Measurements from ENCODE around the gene RNF7. TPM values are rescaled to one million over a fixed set of nuclear protein-coding genes. Genes with fewer than 3 reads are reported as not detected.
"Not testable (repeated sequence)": the region's sequence is repeated elsewhere in the genome, so short reads cannot be mapped to it uniquely, and the experiment has no call there.

The RNF7 gene
- total RNA-seq = 100 to 1,000 TPM in 1 of 4 donors, 10 to 100 TPM in 3; 23.7 to 122 (median 58.5) TPM

DNA sequence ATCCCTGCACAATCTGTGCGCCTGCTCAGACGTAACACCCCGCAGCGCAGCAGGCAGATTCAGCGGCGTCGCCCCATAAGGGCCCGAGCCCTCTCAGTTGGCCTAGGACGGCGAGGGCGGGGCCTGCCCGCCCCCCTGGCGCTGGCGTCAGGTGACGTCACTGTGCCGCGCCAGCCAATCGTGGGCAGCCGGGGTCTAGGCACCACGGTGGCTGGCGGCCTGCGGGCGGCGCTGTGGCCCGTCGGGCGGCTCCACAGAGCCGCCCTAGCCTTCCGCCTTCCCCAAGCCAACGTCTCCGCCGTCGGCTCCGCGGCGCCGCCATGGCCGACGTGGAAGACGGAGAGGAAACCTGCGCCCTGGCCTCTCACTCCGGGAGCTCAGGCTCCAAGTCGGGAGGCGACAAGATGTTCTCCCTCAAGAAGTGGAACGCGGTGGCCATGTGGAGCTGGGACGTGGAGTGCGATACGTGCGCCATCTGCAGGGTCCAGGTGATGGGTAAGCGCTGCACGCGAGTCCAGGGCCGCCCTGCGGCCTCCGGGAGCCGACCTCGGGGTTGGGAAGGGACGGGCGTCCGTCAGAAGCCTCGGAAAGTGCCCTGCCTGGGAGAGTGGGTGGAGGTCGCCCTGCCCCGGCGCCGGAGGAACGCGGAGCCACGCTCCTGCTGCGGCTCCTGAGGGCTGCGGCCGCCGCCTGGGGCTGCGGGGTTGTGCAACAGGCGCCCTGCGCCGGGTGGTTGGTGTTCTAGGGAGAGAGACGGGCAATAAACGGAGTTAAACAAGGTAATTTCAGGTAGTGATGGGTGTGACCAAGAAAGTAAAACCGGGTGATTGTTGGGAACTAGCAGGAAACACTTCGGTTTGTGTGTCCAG is at the start of gene RNF7:
Gene RNF7 (plus strand): TSS at position 277 of the 869 bp plus-strand sequence. CDS start 44 bp downstream, at position 321.
- H3K27me3 ChIP-seq = no peaks in the 10 kb centered on the region
- no peaks in the 10 kb centered on the region for H3K36me3 ChIP-seq
- no peaks in the 10 kb centered on the region for H3K9me3 ChIP-seq
- H3K4me3 ChIP-seq = peak within 1 kb of the TSS; percentile 79 to 82 (median 81)
- in situ Hi-C loops (cut with MboI; ENCODE audit: low pct_ligation_motif_present in 1 of 4, low pct_unique_long_range_greater_than_20kb in 1 of 4, low sequenced_read_pairs in 3 of 4) = loop anchor here (25.0 kb wide), 4 partner anchors 124 to 426 kb away; no protein-coding TSS in a partner anchor
- 0% methylated on average over 7 to 75 of the region's 81 CpGs for WGBS, 2 donors (ENCODE audit: low coverage in 1 of 2)
- intact Hi-C loops (cut with DNase I; ENCODE audit: low total_unique reads) = loop anchor here (1.0 kb wide), 1 partner anchor 139 kb away; no protein-coding TSS in a partner anchor
- TF ChIP-seq, protein P1, sequence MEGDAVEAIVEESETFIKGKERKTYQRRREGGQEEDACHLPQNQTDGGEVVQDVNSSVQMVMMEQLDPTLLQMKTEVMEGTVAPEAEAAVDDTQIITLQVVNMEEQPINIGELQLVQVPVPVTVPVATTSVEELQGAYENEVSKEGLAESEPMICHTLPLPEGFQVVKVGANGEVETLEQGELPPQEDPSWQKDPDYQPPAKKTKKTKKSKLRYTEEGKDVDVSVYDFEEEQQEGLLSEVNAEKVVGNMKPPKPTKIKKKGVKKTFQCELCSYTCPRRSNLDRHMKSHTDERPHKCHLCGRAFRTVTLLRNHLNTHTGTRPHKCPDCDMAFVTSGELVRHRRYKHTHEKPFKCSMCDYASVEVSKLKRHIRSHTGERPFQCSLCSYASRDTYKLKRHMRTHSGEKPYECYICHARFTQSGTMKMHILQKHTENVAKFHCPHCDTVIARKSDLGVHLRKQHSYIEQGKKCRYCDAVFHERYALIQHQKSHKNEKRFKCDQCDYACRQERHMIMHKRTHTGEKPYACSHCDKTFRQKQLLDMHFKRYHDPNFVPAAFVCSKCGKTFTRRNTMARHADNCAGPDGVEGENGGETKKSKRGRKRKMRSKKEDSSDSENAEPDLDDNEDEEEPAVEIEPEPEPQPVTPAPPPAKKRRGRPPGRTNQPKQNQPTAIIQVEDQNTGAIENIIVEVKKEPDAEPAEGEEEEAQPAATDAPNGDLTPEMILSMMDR (IDR thresholded peaks at IDR 0.05) = peak; percentile 81 to 98 (median 86)
- TF ChIP-seq POLR2AphosphoS5 (IDR thresholded peaks at IDR 0.05) (peak; percentile 73 to 80 (median 78)), POLR2A (IDR thresholded peaks at IDR 0.05) (peak; percentile 93), EP300 (IDR thresholded peaks at IDR 0.05; ENCODE audit: low read depth) (no peak)
- H3K4me1 ChIP-seq = peaks cover 18 to 41% (median 31%) of the 10 kb centered on the region in 4 donors
- DNase-seq = peak; percentile 97
- peak within 1 kb of the TSS; percentile 95 to 99 (median 97) for H3K27ac ChIP-seq

DNA sequence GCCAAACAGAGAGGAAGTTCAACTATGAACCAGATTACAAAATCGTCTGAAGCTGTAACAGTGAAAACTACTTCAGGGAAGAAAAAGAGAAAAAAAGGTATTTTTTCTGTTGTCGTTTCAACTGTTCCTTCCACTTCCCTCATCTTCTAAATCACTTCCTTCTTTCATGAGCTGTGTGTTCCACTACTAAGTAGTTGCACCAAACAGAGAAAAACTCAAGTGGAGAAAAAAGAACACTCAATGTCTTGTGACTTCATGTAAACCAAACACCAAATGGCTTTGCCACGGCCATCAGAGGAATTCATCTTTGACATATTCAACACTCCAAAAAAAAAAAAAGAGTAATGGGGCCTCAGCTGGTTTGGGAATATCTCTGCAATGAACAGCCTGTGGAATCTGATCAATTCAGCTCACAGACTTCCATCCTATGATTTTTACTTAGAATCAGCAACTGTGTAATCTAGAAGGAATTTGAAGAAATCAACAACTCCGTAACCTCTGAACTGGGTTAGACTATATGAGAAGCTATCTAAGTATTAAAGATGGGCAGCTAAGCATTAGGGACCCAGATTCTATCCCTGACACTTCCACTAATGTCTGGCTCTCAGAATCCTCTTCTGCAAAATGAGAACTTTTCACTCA is 47.5 kb upstream of the RNF7 start:
- no peak for TF ChIP-seq POLR2A (IDR thresholded peaks at IDR 0.05)
- no peak for TF ChIP-seq POLR2AphosphoS5 (IDR thresholded peaks at IDR 0.05)
- TF ChIP-seq, protein P1 (IDR thresholded peaks at IDR 0.05) = no peak
- Histone ChIP-seq H3K36me3 (no peaks in the 10 kb centered on the region), H3K27me3 (no peaks in the 10 kb centered on the region), H3K9me3 (no peaks in the 10 kb centered on the region), H3K27ac (no peak overlapping the region), H3K4me3 (no peak overlapping the region), H3K4me1 (peaks cover 0 to 9% (median 7%) of the 10 kb centered on the region in 4 donors)
- in situ Hi-C loops (cut with MboI; ENCODE audit: low pct_ligation_motif_present in 1 of 4, low pct_unique_long_range_greater_than_20kb in 1 of 4, low sequenced_read_pairs in 3 of 4) (no loop called here), intact Hi-C loops (cut with DNase I; ENCODE audit: low total_unique reads) (no loop called here)
- no peak for DNase-seq
- WGBS, 2 donors (ENCODE audit: low coverage in 1 of 2) = 52 to 54% methylated on average over 3 to 4 of the region's 4 CpGs

DNA sequence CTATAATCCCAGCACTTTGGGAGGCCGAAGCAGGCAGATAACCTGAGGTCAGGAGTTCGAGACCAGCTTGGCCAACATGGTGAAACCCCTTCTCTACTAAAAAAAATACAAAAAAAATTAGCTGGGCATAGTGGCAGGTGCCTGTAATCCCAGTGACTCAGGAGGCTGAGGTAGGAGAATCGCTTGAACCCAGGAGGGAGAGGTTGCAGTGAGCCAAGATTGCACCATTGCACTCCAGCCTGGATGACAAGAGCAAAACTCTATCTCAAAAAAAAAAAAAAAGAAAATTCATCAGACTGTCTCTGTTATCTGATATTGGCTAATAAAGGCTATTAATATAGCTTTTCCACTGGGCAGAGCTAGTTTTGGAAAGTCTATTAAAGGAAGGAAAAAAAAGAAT is 46.6 kb upstream of the RNF7 start:
- intact Hi-C loops (cut with DNase I; ENCODE audit: low total_unique reads); DNase-seq; H3K9me3 ChIP-seq; H3K4me3 ChIP-seq; H3K27me3 ChIP-seq; H3K27ac ChIP-seq; H3K4me1 ChIP-seq; H3K36me3 ChIP-seq; in situ Hi-C loops (cut with MboI; ENCODE audit: low pct_ligation_motif_present in 1 of 4, low pct_unique_long_range_greater_than_20kb in 1 of 4, low sequenced_read_pairs in 3 of 4): not testable (repeated sequence)
- 77 to 87% methylated on average over 3 of the region's 3 CpGs for WGBS, 2 donors (ENCODE audit: low coverage in 1 of 2)

DNA sequence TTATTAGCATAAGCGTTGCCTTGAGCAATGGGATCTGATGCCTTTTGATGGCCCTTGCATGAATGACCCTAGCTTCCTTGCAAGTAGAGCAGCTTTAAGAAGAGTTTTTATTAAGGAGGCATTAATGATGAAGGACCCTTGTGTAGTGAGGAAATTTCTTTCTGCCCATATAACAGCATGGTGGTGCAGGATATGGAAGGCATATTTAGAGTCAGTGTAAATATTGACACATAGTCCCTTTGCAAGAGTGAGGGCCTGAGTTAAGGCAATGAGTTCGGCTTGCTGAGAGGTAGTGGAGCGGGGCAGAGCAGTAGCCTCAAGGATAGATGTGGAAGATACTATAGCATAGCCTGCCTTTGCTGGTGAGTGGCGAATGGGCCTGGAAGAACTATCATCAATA is 45.1 kb upstream of the RNF7 start:
- H3K27ac ChIP-seq; H3K4me3 ChIP-seq; H3K36me3 ChIP-seq; H3K9me3 ChIP-seq; DNase-seq; H3K27me3 ChIP-seq; intact Hi-C loops (cut with DNase I; ENCODE audit: low total_unique reads); in situ Hi-C loops (cut with MboI; ENCODE audit: low pct_ligation_motif_present in 1 of 4, low pct_unique_long_range_greater_than_20kb in 1 of 4, low sequenced_read_pairs in 3 of 4); H3K4me1 ChIP-seq: not testable (repeated sequence)
- WGBS, 2 donors (ENCODE audit: low coverage in 1 of 2) = 90 to 96% methylated on average over 4 of the region's 4 CpGs

DNA sequence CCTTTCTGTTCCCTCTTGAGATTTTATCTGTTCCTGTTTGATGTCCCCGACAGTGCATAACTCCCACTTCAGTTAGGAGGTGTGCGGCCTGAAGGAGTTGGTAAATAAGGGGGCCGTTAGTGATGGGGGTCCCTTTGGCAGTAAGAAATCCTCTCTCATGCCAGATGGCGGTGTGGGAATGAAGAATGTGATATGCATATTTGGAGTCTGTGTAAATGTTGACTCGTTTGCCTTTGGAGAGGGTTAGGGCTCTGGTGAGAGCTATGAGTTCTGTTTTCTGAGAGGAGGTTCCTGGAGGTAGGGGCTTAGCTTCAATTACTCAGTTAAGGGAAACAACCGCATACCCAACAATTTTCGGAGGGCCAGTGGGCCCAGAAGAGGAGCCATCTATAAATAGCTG is 38.8 kb upstream of the RNF7 start:
- intact Hi-C loops (cut with DNase I; ENCODE audit: low total_unique reads) = no loop called here
- in situ Hi-C loops (cut with MboI; ENCODE audit: low pct_ligation_motif_present in 1 of 4, low pct_unique_long_range_greater_than_20kb in 1 of 4, low sequenced_read_pairs in 3 of 4) = no loop called here
- no peak for DNase-seq
- H3K4me1 ChIP-seq = no peaks in the 10 kb centered on the region
- WGBS, 2 donors (ENCODE audit: low coverage in 1 of 2) = 63 to 88% methylated on average over 5 to 7 of the region's 7 CpGs
- H3K4me3 ChIP-seq = no peak overlapping the region
- H3K9me3 ChIP-seq = no peaks in the 10 kb centered on the region
- H3K36me3 ChIP-seq = no peaks in the 10 kb centered on the region
- TF ChIP-seq POLR2A (IDR thresholded peaks at IDR 0.05) (no peak), EP300 (IDR thresholded peaks at IDR 0.05; ENCODE audit: low read depth) (no peak)
- H3K27me3 ChIP-seq = no peaks in the 10 kb centered on the region
- H3K27ac ChIP-seq = no peak overlapping the region

All from transverse colon (tissue), 4 donors.